Effector CD8-positive, alpha-beta T cell (primary cell): Measurements from ENCODE around the gene GABARAP.
A peak's percentile ranks its signal among the peaks of the same experiment; 100 is the strongest.

Experiments used
- DNase-seq: peaks from one replicate; lab custom pipeline; 2025; lab: John Stamatoyannopoulos, UW

Gene GABARAP

DNA sequence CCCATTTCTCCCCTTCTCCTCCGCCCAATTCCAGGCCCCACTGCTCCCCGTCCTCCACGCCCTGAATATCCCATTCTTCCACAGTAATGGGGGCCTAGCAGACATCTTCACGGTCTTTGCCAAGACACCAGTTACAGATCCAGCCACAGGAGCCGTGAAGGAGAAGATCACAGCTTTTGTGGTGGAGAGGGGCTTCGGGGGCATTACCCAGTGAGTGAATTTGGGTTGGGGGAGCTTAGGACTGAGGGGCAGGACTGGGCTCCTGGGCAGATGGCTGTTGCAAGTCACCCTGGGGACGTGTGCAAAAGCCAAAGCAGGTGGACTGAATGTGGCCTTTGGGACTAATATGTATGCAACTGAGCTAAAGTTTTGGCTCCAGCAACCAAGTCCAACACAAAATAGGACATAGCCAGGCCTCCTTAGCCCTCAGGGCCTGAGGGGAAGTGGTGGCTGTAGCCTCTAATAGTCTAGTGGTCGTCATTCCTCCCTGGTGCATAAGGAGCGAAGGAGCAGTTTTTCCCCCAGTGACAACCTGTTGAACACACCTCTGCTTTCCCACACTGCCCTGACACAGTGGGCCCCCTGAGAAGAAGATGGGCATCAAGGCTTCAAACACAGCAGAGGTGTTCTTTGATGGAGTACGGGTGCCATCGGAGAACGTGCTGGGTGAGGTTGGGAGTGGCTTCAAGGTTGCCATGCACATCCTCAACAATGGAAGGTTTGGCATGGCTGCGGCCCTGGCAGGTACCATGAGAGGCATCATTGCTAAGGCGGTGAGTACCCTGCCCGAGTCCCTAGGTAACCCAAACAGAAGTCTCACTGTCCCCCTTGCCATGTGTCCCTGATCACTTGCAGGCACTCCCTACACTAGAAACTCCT, 19.9 kb downstream of the GABARAP start:
- no peak for DNase-seq

DNA sequence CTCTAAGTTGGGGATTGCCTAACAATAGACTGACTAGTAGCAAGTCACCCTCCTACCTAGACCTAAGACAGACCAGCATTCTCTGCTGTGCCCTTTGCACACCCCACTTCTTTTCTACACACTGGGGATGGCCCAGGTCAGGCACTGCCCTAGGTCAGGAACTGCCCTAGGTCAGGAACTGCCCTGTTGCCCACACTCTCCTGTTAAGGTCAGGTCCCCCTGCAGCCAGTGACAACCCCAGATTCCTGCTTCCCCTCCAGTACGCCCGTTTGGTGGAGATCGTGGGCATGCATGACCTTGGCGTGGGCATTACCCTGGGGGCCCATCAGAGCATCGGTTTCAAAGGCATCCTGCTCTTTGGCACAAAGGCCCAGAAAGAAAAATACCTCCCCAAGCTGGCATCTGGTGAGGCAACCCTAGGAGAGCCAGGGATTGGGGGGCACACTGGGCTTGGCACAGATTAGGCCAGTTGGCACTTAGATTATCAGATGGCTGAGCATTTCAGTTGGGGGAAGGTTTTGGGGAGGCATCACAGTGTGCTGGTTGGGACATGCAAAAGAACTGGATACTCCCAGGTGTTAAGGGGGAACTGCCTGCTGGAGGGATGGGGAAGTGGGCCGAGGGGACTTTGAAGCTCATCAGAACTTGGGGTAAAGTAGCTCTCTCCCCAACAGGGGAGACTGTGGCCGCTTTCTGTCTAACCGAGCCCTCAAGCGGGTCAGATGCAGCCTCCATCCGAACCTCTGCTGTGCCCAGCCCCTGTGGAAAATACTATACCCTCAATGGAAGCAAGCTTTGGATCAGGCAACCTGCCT, 20.8 kb downstream of the GABARAP start:
- DNase-seq, result no peak

DNA sequence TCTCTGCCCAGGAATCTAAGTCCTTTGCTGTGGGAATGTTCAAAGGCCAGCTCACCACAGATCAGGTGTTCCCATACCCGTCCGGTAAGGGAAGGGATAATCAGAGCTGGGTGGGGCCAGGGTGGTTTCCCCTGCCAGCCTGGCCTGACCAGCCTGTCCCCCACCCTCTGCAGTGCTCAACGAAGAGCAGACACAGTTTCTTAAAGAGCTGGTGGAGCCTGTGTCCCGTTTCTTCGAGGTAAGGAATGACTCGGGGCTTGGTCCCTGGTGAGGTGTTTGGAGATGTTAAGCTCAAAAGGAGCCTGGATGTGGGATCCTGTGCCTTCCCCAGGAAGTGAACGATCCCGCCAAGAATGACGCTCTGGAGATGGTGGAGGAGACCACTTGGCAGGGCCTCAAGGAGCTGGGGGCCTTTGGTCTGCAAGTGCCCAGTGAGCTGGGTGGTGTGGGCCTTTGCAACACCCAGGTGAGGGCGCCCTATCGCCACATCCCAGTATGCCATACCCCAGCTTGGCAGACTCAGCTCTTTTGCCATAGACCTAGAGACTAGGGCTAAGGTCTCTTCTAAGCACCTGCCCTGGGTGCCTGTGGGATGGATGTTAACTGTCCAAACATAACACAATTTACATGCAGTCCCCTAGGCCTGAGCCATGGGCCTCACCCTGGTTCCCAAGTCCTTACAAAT, 21.5 kb downstream of the GABARAP start:
- DNase-seq, result no peak

DNA sequence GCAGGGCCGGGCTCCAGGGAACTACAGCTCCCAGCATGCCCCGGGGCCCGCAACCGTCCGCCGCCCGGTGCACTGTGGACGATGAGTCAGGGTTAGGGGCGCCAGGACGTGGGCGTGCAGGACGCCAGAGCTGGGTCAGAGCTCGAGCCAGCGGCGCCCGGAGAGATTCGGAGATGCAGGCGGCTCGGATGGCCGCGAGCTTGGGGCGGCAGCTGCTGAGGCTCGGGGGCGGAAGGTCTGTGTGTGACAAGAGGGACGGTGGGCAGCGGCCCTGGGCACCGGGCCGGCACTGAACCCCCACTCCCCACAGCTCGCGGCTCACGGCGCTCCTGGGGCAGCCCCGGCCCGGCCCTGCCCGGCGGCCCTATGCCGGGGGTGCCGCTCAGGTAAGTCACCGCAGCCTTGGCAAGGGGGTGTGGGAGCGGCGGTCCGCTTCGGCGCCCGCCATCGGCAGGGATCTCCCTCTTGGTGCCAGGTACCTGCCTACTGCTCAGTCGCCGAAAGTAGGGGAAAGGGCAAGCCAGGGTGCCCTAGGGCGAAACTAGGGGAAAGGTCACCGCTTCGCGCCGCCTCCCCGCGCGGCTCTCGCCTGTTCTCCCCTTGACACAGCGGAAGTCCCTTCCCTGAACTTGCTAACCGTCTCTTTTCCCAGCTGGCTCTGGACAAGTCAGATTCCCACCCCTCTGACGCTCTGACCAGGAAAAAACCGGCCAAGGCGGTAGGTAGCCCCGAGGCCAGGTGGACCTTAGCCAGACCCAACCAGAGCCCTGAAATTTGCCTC, 22.2 kb downstream of the GABARAP start, which contains the start of the genes ACADVL and DLG4:
TSS of gene ACADVL (plus strand) at position 127 of the 781 bp plus-strand sequence. CDS start at position 174, 47 bp downstream.
TSS of gene DLG4 (minus strand) at position 25 of the 781 bp plus-strand sequence.
- DNase-seq, result peak; percentile 61

DNA sequence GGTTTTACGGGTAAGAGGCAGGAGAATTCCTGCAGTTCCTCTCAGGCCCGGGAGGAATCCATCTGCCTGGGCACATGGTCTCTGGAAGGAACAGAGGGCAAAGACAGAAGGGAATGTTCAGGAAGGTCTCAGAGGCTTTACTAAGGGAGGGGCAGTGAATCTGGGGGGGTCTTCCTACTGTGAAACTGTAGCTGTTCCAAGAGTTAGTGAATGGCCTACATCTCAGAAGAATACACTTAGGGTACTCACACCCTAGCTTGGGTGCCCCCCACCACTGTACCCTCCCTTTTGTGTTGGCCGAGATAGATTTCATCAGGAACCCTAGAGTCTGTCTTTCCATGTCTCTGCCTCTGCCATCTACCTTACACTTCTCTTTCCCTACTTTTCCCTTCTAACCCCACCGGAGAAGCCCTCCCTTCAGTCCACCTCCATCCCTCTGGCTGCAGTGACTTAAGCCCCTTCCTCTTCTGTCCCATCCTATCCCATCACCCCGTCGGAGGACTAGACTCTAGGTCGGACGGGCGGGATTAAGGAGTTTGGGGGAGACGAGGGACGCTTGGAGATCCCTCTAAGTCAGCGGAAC, 22.9 kb downstream of the GABARAP start:
- DNase-seq, result no peak

DNA sequence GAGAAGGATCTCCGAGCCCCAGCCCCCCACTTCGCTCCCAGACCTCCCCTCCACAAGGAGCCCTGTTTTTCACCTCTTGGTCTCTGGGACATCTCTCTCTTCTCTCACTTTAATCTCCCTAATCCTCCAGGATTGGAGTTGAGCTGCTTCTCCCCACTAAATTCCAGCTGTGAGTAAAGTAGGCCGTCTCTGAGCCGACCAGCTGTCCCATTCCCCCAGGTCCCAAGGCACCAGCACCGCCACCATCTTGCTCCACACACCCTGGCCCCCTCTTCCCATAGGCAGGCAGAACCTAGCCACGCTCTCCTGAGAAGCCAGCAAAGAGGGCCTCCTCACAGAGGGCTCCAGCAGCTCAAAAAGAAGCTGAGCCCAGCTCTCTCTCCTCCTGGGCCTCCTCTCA, 23.5 kb downstream of the GABARAP start:
- DNase-seq, result no peak

DNA sequence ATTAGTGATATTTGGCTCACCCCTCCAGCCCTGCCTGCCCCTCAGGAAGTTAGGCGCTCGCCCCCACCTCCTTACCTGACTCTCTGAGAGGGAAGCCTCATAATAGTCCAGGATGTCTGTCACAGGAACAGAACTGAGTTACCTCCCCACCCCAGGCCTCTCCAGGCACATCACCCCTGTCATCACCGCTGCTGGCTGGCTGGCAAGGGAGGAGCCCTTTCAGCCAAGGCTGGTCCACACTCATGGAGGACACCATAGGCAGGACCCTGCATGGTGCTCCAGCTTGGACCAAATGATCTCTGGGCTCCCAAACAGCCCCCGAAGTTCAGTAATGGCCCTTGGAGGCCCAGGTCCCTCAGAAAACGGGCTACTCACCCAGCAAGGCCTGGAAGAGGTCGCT, 24.1 kb downstream of the GABARAP start:
- no peak for DNase-seq

DNA sequence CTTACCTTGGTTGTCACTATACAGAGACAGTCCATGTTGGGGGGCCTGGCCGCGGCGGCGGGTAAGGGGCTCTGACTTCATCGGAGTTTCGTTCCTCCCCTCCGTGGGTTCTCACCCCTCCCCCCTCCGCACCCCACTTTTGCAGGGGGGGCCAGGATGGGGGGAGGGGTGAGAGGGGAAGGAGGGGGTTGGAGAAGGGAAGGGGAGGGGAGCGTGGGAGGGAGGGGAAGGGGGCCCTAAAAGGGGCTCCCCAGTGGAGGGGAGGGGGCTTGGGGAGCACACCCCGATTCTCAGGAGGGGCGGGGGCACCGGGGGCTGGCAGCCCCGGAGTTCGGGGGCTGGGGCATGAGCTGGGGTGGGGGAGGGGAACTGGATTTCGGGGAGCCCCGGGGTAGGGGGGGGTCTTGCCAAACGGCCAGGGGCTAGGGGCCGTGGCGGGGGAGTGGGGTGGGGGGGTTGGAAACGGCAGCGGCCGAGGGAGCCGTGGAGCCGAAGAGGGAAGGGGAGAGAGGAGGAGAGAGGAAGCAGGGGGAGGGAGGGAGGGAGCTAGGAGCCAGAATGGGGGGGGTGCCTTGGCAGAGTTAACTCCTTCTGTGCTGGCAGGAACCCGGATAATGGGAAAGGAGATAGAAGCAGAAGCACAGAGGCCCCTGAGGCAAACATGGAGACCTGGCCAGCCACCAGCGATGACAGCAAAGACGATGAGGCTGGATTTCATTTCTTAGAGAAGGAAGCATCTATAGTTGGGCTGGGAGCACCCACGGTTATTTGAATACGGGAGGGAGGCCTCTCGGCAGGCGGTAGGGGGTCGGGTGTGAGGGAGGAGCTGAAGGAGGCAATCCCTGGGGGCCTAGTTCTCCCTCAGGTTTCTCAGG, 24.9 kb downstream of the GABARAP start:
- no peak for DNase-seq

DNA sequence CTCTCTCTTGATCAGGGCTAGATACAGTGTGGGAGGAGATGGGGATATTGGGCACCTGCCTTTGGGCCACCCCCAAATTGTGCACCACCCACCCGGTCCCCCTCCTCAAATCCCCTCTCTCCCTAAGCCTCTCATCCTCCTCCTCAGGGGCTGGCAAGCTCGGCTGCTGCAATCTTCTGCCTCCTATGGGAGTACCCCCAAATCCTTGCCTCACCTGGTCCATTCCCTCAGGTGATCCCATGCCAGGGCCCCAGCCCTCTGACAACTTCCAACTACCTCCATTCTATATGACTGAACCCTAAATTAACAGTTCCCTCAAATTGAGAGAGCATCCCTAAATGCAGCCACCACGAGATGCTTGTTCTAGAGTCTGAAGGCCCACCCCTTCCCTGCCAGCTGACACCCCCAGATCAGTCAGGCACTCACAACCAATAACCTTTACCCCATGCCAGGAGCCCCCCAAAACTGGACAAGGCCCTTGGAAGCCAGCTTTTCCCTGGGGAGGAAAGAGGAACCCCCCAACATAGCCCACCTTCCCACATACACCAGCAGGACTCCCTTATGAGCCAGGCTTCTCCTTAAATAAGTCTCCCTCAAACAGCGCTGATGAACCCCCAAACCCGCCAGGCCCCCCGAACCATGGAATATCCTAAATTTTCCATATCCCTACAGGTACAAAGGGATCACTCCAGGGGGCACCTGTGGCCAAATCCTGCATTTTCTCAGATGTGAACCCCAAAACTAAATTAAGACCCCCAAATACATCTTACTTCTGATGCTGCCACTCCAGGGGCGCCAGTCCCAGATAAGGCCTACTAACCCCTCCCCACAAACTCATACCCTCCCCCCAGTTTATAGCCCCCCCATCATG, 25.8 kb downstream of the GABARAP start:
- DNase-seq, result no peak

DNA sequence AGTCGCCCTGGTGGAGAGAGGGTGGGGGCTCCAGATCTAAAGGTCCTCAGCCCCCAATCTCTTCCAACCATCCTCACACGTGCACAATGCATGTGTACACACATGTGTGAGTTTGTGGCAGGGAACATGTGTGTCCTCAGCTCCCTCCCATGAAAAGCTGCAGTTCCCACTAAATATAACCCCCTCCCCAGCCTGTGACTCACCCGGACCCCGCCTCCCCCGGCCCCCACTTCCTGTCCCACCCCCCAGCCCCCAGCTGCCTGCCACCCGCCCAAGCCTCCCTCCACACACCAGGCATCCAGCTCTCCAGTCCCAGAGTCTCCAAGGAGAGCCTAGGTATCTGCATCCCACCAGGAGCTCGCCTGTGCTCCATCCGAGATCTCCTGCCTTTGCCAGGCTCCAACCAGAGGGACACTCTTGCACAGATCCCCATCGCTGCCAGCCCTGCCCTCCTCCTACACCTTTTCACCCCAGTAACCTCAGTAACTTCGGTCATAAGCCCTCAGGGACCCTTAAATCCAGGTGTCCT, 26.5 kb downstream of the GABARAP start:
- DNase-seq, result no peak

DNA sequence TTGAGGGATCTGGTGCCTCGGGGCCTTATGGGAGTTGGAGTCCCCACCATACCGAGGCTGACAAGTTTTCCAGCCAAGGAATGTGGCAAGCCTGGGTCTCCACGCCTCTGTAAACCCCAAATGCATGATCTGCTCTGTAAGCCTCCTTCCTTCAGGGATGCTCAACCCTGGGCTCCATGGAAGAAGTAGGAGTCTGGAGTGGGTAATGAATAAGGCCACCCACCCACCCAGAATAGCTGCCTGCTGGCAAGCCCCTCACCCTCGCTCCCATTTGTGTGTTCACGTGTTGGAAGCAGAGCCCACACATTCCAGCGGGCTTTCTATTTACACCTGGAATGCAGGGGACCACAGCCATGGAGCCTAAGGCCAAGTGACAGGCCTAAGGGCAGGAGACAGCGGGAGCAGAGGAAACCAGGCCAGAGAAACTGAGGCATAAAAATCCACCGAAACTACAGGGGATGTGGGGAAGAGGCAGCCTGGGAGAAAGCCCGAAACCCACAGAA, 27.1 kb downstream of the GABARAP start:
- no peak for DNase-seq

DNA sequence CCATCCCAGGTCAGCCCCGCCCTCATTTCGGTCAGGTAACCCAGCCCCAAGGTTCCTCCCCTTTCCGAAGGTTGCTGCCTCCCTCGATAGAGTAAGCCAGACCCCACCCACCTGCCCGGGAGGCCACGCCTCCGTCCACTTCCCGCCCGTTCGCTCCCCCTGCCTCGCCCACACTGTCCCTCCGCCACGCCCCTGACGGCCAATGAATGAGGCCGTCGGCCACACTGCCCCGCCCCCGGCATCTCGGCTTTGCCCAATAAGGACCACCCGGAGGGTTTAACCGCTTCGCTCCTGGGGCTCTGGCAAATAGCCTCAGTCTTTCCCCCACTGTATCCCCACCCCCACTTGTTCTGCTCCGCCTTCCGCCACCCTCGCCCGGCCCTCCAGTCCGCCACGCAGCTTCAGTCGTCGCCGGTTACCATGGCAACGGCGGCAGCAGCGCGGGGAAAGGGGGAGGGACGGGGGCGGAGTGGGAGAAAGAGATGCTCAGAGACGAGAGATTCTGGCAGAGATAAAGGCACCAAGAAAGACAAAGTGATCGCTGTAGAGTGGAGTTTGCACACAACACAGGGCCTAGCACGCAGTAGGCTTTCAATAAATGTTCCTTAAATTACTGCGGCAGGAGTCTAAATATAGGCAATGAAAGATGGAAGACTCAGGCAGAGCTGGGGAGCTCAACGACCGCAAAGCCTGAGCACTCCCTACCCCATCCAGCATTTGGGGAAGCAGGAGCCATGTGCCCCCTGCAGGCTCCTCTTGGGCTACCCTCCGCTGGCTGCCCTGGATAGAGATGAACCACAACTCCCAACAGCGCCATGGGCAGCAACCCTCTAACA, 27.7 kb downstream of the GABARAP start:
- peak; percentile 98 for DNase-seq

DNA sequence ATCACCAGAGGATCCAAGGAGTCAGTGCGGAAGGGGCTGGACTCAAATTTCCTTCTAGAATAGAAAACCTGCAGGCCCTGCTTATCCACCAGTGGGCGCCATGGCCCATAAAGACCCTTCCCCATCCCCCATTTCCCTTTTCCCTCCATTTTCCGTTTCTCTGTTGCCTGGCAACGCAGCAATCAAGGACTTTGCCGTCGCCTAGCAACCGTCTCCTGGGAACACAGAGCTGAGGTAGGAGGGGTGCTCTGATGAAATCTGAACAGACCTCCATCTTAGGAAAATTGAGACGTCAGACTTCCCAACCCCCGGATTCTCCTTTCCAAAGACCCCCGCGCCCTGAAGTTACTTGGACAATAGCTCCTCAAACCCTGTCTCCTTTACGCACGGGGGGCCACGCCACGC, 28.4 kb downstream of the GABARAP start:
- DNase-seq, result peak; percentile 87

DNA sequence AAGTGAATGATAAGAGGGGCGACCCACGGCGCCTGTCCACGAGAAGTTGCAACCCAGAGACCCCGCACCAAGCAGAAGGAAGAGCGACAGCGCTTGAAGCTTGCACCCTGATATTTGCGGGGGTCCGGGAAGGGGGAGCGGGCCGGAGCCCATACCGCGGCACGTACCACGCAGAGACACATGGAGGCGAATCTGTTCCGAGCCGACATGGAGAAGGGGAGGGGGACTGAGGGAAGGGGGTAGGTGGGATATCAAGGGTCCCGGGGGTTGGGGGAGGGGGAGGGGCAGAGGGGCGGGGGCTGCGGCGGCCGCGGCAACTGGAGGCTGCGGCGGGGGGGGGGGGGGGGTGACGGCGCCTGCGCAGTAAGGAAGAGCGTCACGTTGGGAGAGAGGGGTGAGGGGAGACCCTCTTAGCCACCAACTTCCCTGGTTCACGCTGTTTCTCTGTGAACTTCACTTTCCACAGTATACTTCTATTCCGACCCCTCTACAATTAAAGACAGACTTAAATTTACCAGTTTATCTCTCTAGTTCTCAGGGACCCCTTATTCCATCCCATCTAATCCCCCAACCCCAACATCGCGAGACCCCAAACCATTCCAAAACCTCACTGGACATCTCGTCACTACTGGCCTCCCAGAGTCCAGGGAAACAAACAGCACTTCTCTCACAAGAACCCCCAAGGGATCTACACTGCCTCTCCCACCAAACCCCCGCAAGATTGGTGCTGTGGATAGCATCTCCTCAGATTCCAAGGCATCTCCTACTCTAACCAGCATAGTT, 30.6 kb downstream of the GABARAP start:
- DNase-seq, result no peak

DNA sequence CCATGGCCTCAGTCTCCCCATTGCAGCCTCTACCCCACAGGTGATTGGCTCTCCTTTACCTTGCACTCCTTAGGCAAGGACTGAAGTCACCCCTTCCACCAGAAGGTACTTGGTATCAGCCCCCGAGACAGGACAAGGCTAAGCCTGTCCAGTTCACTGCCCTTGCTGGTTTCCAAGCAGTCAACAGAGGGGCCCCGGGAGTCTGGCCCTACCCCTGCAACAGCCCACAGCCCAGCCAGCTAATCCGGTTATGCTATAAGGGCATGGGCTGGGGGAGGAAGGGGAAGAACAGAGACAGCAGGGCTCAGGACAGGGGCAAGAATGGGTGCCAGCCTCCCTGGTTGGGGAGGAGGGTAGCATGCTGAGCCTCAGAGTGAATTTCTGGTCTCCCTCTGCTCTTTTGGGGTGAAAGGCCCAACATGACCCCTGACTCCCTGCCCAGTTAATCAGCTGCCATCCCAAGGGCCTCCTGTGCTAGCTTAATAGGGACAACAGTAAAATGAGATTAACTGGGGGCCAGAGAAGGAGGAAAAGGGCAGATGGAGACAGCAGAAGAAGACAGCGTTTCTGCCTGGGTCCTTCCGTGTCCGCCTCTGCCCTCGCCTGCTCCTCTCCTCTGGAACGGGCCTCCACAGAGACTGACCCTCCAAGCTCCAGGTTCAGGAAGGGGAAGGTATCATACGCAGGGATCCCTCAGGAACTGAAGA, 33.3 kb downstream of the GABARAP start:
- DNase-seq, result no peak

DNA sequence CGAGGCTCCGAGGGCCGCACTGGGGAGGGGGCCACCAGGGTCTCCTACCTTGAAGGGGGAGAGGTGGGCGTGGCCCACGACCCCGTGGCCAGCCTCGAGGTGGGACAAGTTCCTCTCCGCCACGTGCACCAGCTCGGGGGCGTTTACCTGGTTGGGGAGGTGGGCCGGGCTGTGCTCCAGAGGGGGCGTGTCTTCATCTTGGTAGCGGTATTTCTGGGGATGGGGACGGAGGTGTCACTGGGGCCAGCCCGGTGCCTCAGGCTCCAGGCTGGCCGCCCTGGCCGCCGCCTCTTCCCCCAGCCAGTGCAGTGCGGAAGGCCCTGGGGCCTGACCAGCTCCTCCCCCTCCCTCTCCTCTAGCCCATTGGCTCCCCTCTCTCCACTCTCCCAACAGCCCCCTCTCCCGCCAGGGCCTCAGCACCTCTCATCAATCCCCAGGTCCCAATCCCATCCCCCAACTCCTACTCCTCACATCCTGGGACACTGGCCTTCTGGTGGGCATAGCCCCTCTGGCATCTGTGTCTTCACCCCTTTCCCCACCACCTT, 34.1 kb downstream of the GABARAP start:
- DNase-seq, result no peak
